HepG2 (cell line): ENCODE results near the gene SPDYE6. TPM values are rescaled to one million over a fixed set of nuclear protein-coding genes. Genes with fewer than 3 reads are reported as not detected.
"Not testable (repeated sequence)": the region's sequence is repeated elsewhere in the genome, so short reads cannot be mapped to it uniquely, and the experiment has no call there.

Source experiments
- ARHGAP35 ChIP-seq: sonication (generic); formaldehyde crosslinking; IDR thresholded peaks from 2 replicates; pipeline ENCODE4 v1.9.0; 2022; ENCODE audit warnings: mild to moderate bottlenecking, inconsistent platforms, moderate library complexity, missing genetic modification reagents, borderline replicate concordance
- FOSL2 ChIP-seq: sonication (generic); formaldehyde crosslinking; IDR thresholded peaks from 2 replicates; pipeline ENCODE4 v1.4.0; 2020; ENCODE audit warnings: missing genetic modification reagents
- KMT2B ChIP-seq: IDR thresholded peaks from 2 replicates; pipeline ENCODE4 v1.6.1; 2016; ENCODE audit warnings: missing genetic modification reagents, missing compliant biosample characterization
- MAZ ChIP-seq, 2 experiments: sonication (generic) in 1 of 2; formaldehyde crosslinking in 1 of 2; IDR thresholded peaks; 2 replicates each; pipeline versions ENCODE4 v1.5.0 to v1.6.1; 2012 to 2020; ENCODE audit warnings: low read depth in 2 of 2, mild to moderate bottlenecking in 2 of 2, borderline replicate concordance in 1 of 2, improper control_type of control experiment in 1 of 2, low read length in 1 of 2, missing genetic modification reagents in 1 of 2, moderate library complexity in 1 of 2
- NFKBIZ ChIP-seq: IDR thresholded peaks from 2 replicates; pipeline ENCODE4 v1.6.1; 2018; ENCODE audit warnings: missing genetic modification reagents, missing compliant biosample characterization
- NFYB ChIP-seq: sonication (generic); formaldehyde crosslinking; IDR thresholded peaks from 2 replicates; pipeline ENCODE4 v1.4.0; 2020; ENCODE audit warnings: missing genetic modification reagents
- NONO ChIP-seq, 2 experiments: fragments of 450-650 bp in 1 of 2; sonication (generic) in 1 of 2; formaldehyde crosslinking in 1 of 2; IDR thresholded peaks in 1 of 2; conservative IDR thresholded peaks in 1 of 2; 2 replicates each; pipeline versions ENCODE4 v1.6.1 to v1.8.0; 2017 to 2022; ENCODE audit warnings: mild to moderate bottlenecking in 1 of 2, missing genetic modification reagents in 1 of 2, moderate library complexity in 1 of 2
- PPARG ChIP-seq: conservative IDR thresholded peaks from 2 replicates; pipeline ENCODE4 v1.6.1; 2016; ENCODE audit warnings: missing biosample characterization, missing genetic modification reagents
- RXRB ChIP-seq: IDR thresholded peaks from 2 replicates; pipeline ENCODE4 v1.6.1; 2016; ENCODE audit warnings: borderline replicate concordance, missing genetic modification reagents, missing compliant biosample characterization
- SALL1 ChIP-seq: sonication (generic); formaldehyde crosslinking; IDR thresholded peaks from 2 replicates; pipeline ENCODE4 v1.8.0; 2022; ENCODE audit warnings: mild to moderate bottlenecking, missing genetic modification reagents
- SUZ12 ChIP-seq: fragments of 150-350 bp; IDR thresholded peaks from 2 replicates; pipeline ENCODE4 v1.6.1; 2014; ENCODE audit warnings: low read depth, low read length
- THAP11 ChIP-seq: IDR thresholded peaks from 2 replicates; pipeline ENCODE4 v1.6.1; 2016; ENCODE audit warnings: missing biosample characterization, missing genetic modification reagents
- ZNF33B ChIP-seq: sonication (generic); formaldehyde crosslinking; IDR thresholded peaks from 2 replicates; pipeline ENCODE4 v1.5.1; 2020; ENCODE audit warnings: mild to moderate bottlenecking, missing genetic modification reagents
- ZSCAN9 ChIP-seq: IDR thresholded peaks from 2 replicates; pipeline ENCODE4 v1.6.1; 2016; ENCODE audit warnings: borderline replicate concordance
- polyA plus RNA-seq, 8 experiments: library from polyadenylated mRNA; depleted of rRNA in 3 of 8; stranded (reverse) in 7 of 8; unstranded in 1 of 8; fragments of >200 nt; fragmentation: Illumina TruSeq in 4 of 8; extraction: Trizol in 4 of 8; gene quantifications; 2 replicates each; pipeline versions ENCODE4 v1.2.1 to v1.2.3, GENCODE V29; 2011 to 2016; ENCODE audit warnings: low read depth in 4 of 8, missing spikeins in 1 of 8, mixed read lengths in 1 of 8; ENCODE audit not compliant: insufficient read depth in 1 of 8
- total RNA-seq, 5 experiments: library from RNA; depleted of rRNA; stranded (reverse); fragments of >200 nt; fragmentation: Illumina TruSeq; extraction: Trizol; gene quantifications; 2 replicates each; pipeline ENCODE4 v1.2.3, GENCODE V29; 2016; ENCODE audit warnings: low read depth in 1 of 5
- TF ChIP-seq, protein P1 (sequence below): sonication (generic); formaldehyde crosslinking; IDR thresholded peaks from 2 replicates; pipeline ENCODE4 v1.4.0; 2020; ENCODE audit warnings: missing genetic modification reagents
- TF ChIP-seq, protein P2 (sequence below): sonication (generic); formaldehyde crosslinking; IDR thresholded peaks from 2 replicates; pipeline ENCODE4 v1.5.0; 2020; ENCODE audit warnings: mild to moderate bottlenecking, missing genetic modification reagents, borderline replicate concordance
- TF ChIP-seq, protein P3 (sequence below): IDR thresholded peaks from 2 replicates; pipeline ENCODE4 v1.6.1; 2012; ENCODE audit warnings: inconsistent platforms
- TF ChIP-seq, protein P4 (sequence below), 2 experiments: IDR thresholded peaks; 2 replicates each; pipeline ENCODE4 v1.6.1; 2011 to 2012; ENCODE audit warnings: low read length in 2 of 2, borderline replicate concordance in 1 of 2, low read depth in 1 of 2, mild to moderate bottlenecking in 1 of 2, moderate library complexity in 1 of 2

SPDYE6 gene
- total and polyA plus RNA-seq, 2 of the 13 experiments (the other 11 are each of a cell fraction or from before 2014, with no cell fraction given) = 0.07 TPM; not detected in 1

DNA sequence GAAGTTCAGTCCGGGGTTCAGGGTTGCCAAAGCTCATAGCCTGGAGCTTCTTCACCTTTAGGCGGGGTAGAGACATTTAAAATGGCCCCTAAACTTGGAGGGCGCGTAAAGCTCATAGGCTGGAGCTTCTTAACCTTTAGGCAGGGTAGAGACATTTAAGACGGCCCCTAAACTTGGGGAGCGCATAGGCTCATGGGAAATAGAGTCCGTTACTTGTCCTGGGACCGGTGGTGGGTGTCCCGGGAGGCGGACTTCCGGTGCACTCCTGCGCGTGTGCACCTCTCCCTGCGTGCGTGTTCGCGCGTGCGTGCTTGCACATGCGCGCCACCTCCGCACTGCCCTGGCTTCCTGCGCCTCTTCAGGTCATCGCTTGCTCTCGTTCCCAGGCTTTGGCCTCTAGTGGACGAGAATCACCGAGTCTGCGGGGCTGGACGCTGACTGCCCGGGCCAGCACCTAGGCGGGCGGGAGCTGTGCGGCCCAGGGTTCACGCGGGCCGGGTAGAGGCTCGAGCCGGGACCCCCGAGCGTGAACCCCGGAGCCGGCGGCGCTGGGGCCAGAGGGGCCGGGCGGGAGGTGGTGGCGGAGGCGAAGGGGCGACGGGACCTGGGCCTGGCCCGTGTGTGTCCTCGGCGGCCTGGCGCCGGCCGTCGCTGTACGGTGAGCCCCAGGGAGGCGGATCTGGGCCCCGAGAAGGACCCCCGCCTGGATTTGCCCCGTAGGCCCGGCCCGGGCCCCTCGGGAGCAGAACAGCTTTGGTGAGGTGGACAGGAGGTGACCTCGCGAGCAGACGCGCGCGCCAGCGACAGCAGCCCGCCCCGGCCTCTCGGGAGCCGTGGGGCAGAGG, 7.5 kb upstream of the SPDYE6 start (continued):
- TF ChIP-seq, protein P1, sequence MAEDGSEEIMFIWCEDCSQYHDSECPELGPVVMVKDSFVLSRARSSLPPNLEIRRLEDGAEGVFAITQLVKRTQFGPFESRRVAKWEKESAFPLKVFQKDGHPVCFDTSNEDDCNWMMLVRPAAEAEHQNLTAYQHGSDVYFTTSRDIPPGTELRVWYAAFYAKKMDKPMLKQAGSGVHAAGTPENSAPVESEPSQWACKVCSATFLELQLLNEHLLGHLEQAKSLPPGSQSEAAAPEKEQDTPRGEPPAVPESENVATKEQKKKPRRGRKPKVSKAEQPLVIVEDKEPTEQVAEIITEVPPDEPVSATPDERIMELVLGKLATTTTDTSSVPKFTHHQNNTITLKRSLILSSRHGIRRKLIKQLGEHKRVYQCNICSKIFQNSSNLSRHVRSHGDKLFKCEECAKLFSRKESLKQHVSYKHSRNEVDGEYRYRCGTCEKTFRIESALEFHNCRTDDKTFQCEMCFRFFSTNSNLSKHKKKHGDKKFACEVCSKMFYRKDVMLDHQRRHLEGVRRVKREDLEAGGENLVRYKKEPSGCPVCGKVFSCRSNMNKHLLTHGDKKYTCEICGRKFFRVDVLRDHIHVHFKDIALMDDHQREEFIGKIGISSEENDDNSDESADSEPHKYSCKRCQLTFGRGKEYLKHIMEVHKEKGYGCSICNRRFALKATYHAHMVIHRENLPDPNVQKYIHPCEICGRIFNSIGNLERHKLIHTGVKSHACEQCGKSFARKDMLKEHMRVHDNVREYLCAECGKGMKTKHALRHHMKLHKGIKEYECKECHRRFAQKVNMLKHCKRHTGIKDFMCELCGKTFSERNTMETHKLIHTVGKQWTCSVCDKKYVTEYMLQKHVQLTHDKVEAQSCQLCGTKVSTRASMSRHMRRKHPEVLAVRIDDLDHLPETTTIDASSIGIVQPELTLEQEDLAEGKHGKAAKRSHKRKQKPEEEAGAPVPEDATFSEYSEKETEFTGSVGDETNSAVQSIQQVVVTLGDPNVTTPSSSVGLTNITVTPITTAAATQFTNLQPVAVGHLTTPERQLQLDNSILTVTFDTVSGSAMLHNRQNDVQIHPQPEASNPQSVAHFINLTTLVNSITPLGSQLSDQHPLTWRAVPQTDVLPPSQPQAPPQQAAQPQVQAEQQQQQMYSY (CRISPR knock-in tag) = peak; percentile 54
- 0 out of 2 replicates have a peak, but pooled peaks have one; percentile 63 for TF ChIP-seq ZNF33B (CRISPR knock-in tag)
- TF ChIP-seq ARHGAP35 = peak; percentile 42; the same call in 1 of the 2 replicates
- TF ChIP-seq NONO (IDR thresholded peaks at IDR 0.05); MAZ (IDR thresholded peaks at IDR 0.05; ENCODE audit: borderline replicate concordance, low read depth, low read length): not testable (repeated sequence)
- TF ChIP-seq NONO (CRISPR knock-in tag; conservative IDR thresholded peaks at IDR 0.05) = peak; percentile 81
- TF ChIP-seq, protein P2, sequence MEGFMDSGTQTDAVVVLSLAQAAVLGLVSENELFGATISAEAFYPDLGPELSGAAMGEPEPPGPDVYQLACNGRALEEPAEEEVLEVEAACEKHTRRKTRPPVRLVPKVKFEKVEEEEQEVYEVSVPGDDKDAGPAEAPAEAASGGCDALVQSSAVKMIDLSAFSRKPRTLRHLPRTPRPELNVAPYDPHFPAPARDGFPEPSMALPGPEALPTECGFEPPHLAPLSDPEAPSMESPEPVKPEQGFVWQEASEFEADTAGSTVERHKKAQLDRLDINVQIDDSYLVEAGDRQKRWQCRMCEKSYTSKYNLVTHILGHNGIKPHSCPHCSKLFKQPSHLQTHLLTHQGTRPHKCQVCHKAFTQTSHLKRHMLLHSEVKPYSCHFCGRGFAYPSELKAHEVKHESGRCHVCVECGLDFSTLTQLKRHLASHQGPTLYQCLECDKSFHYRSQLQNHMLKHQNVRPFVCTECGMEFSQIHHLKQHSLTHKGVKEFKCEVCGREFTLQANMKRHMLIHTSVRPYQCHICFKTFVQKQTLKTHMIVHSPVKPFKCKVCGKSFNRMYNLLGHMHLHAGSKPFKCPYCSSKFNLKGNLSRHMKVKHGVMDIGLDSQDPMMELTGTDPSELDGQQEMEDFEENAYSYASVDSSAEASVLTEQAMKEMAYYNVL (CRISPR knock-in tag) = peak; percentile 15; the same call in 1 of the 2 replicates
- TF ChIP-seq SUZ12 = peak; percentile 45; the same call in 1 of the 2 replicates
- 0 out of 2 replicates have a peak, but pooled peaks have one; percentile 41 for TF ChIP-seq NFKBIZ (CRISPR knock-in tag)
- TF ChIP-seq MAZ (CRISPR knock-in tag; IDR thresholded peaks at IDR 0.05; ENCODE audit: low read depth) = peak; percentile 57; the same call in 1 of the 2 replicates
- TF ChIP-seq NFYB (CRISPR knock-in tag) = peak; percentile 57
- peak; percentile 97 for TF ChIP-seq THAP11 (CRISPR knock-in tag)
- TF ChIP-seq, protein P3, sequence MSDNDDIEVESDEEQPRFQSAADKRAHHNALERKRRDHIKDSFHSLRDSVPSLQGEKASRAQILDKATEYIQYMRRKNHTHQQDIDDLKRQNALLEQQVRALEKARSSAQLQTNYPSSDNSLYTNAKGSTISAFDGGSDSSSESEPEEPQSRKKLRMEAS = peak; percentile 76
- peak; percentile 70 for TF ChIP-seq SALL1 (CRISPR knock-in tag)
- peak; percentile 35 for TF ChIP-seq KMT2B (CRISPR knock-in tag)
- TF ChIP-seq PPARG (CRISPR knock-in tag) = peak; percentile 56; the same call in 1 of the 2 replicates
- TF ChIP-seq RXRB = peak; percentile 70; the same call in 1 of the 2 replicates
- TF ChIP-seq FOSL2 (CRISPR knock-in tag) = peak; percentile 39; the same call in 1 of the 2 replicates
- TF ChIP-seq, protein P4, sequence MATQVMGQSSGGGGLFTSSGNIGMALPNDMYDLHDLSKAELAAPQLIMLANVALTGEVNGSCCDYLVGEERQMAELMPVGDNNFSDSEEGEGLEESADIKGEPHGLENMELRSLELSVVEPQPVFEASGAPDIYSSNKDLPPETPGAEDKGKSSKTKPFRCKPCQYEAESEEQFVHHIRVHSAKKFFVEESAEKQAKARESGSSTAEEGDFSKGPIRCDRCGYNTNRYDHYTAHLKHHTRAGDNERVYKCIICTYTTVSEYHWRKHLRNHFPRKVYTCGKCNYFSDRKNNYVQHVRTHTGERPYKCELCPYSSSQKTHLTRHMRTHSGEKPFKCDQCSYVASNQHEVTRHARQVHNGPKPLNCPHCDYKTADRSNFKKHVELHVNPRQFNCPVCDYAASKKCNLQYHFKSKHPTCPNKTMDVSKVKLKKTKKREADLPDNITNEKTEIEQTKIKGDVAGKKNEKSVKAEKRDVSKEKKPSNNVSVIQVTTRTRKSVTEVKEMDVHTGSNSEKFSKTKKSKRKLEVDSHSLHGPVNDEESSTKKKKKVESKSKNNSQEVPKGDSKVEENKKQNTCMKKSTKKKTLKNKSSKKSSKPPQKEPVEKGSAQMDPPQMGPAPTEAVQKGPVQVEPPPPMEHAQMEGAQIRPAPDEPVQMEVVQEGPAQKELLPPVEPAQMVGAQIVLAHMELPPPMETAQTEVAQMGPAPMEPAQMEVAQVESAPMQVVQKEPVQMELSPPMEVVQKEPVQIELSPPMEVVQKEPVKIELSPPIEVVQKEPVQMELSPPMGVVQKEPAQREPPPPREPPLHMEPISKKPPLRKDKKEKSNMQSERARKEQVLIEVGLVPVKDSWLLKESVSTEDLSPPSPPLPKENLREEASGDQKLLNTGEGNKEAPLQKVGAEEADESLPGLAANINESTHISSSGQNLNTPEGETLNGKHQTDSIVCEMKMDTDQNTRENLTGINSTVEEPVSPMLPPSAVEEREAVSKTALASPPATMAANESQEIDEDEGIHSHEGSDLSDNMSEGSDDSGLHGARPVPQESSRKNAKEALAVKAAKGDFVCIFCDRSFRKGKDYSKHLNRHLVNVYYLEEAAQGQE (IDR thresholded peaks at IDR 0.05; ENCODE audit: borderline replicate concordance in 1 of 2, low read depth in 1 of 2, low read length in 2 of 2) = peak in 1 of 2 experiments; percentile 36; a peak in 1 of 4 replicates
- 0 out of 2 replicates have a peak, but pooled peaks have one; percentile 36 for TF ChIP-seq ZSCAN9 (CRISPR knock-in tag)
